ENCODE measurements around the gene MYO1F. TPM values are rescaled to one million over a fixed set of nuclear protein-coding genes. Genes with fewer than 3 reads are reported as not detected.
A peak's percentile ranks its signal among the peaks of the same experiment; 100 is the strongest.

MYO1F gene
- total RNA-seq, 2 donors from 2014 or later: 23.3 to 54.1 TPM

GRCh38 chr19:8487137-8487851, 89.9 kb downstream of the MYO1F start:
- peak overlapping the region; percentile 38 for H3K27ac Mint-ChIP-seq
- peak; percentile 89 for ATAC-seq (replicated peaks in 1 of 2)
- H3K9me3 Mint-ChIP-seq: no peaks in the 10 kb centered on the region
- no peaks in the 10 kb centered on the region for H3K27me3 Mint-ChIP-seq (ENCODE audit: low read depth)
- peak overlapping the region; percentile 36 to 68 for H3K4me3 Mint-ChIP-seq
- peaks cover 26% of the 10 kb centered on the region for H3K4me1 Mint-ChIP-seq (ENCODE audit: low read depth)
- peaks cover 11 to 22% of the 10 kb centered on the region in 2 donors for H3K36me3 Mint-ChIP-seq (ENCODE audit: insufficient read depth in 2 of 2)
- DNase-seq: peak; percentile 66 to 76

GRCh38 chr19:8486661-8487136, 90.5 kb downstream of the MYO1F start:
- DNase-seq (no peak), ATAC-seq (replicated peaks in 1 of 2) (no peak)
- Mint-ChIP-seq H3K36me3 (ENCODE audit: insufficient read depth in 2 of 2) (peaks cover 11 to 24% of the 10 kb centered on the region in 2 donors), H3K4me1 (ENCODE audit: low read depth) (peaks cover 32% of the 10 kb centered on the region), H3K4me3 (peak overlapping the region; percentile 3 to 68), H3K9me3 (no peaks in the 10 kb centered on the region), H3K27me3 (ENCODE audit: low read depth) (no peaks in the 10 kb centered on the region), H3K27ac (peak overlapping the region; percentile 34)

DNA sequence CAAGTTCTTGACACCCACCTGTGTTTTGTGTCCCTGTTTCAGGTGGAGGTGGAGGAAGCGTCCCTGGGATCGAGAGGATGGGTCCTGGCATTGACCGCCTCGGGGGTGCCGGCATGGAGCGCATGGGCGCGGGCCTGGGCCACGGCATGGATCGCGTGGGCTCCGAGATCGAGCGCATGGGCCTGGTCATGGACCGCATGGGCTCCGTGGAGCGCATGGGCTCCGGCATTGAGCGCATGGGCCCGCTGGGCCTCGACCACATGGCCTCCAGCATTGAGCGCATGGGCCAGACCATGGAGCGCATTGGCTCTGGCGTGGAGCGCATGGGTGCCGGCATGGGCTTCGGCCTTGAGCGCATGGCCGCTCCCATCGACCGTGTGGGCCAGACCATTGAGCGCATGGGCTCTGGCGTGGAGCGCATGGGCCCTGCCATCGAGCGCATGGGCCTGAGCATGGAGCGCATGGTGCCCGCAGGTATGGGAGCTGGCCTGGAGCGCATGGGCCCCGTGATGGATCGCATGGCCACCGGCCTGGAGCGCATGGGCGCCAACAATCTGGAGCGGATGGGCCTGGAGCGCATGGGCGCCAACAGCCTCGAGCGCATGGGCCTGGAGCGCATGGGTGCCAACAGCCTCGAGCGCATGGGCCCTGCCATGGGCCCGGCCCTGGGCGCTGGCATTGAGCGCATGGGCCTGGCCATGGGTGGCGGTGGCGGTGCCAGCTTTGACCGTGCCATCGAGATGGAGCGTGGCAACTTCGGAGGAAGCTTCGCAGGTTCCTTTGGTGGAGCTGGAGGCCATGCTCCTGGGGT, 91.5 kb downstream of the MYO1F start:
- Mint-ChIP-seq H3K27ac (peak overlapping the region; percentile 35), H3K4me1 (ENCODE audit: low read depth) (peaks cover 41% of the 10 kb centered on the region), H3K27me3 (ENCODE audit: low read depth) (no peaks in the 10 kb centered on the region), H3K4me3 (peak overlapping the region in 1 of 2 donors; percentile 6), H3K36me3 (ENCODE audit: insufficient read depth in 2 of 2) (peaks cover 11 to 29% of the 10 kb centered on the region in 2 donors), H3K9me3 (no peaks in the 10 kb centered on the region)
- DNase-seq (no peak), ATAC-seq (replicated peaks in 1 of 2) (no peak)

GRCh38 chr19:8484331-8484894, 92.8 kb downstream of the MYO1F start:
- ATAC-seq (replicated peaks in 1 of 2): no peak
- H3K27ac Mint-ChIP-seq: no peak overlapping the region

GRCh38 chr19:8483165-8483564, 94.1 kb downstream of the MYO1F start:
- peaks cover 57% of the 10 kb centered on the region for H3K4me1 Mint-ChIP-seq (ENCODE audit: low read depth)
- no peaks in the 10 kb centered on the region for H3K9me3 Mint-ChIP-seq
- peak overlapping the region; percentile 84 for H3K27ac Mint-ChIP-seq
- peaks cover 10 to 30% of the 10 kb centered on the region in 2 donors for H3K36me3 Mint-ChIP-seq (ENCODE audit: insufficient read depth in 2 of 2)
- ATAC-seq (replicated peaks in 1 of 2) (no peak), DNase-seq (no peak)
- H3K4me3 Mint-ChIP-seq: no peak overlapping the region
- no peaks in the 10 kb centered on the region for H3K27me3 Mint-ChIP-seq (ENCODE audit: low read depth)

More at GRCh38 chr19:8484331-8484894, 92.8 kb downstream of the MYO1F start:
- Mint-ChIP-seq H3K4me3 (no peak overlapping the region), H3K9me3 (no peaks in the 10 kb centered on the region), H3K36me3 (ENCODE audit: insufficient read depth in 2 of 2) (peaks cover 10 to 31% of the 10 kb centered on the region in 2 donors), H3K27me3 (ENCODE audit: low read depth) (no peaks in the 10 kb centered on the region), H3K4me1 (ENCODE audit: low read depth) (peaks cover 48% of the 10 kb centered on the region)
- no peak for DNase-seq

GRCh38 chr19:8482696-8483095, 94.5 kb downstream of the MYO1F start:
- Mint-ChIP-seq H3K4me3 (no peak overlapping the region), H3K4me1 (ENCODE audit: low read depth) (peaks cover 57% of the 10 kb centered on the region), H3K27ac (peak overlapping the region; percentile 84), H3K27me3 (ENCODE audit: low read depth) (no peaks in the 10 kb centered on the region), H3K9me3 (no peaks in the 10 kb centered on the region), H3K36me3 (ENCODE audit: insufficient read depth in 2 of 2) (peaks cover 14 to 30% of the 10 kb centered on the region in 2 donors)
- DNase-seq: no peak
- no peak for ATAC-seq (replicated peaks in 1 of 2)

- Mint-ChIP-seq H3K4me1 (ENCODE audit: low read depth) (peaks cover 56% of the 10 kb centered on the region), H3K4me3 (no peak overlapping the region), H3K36me3 (ENCODE audit: insufficient read depth in 2 of 2) (peaks cover 14 to 30% of the 10 kb centered on the region in 2 donors), H3K27ac (peak overlapping the region; percentile 52), H3K9me3 (no peaks in the 10 kb centered on the region), H3K27me3 (ENCODE audit: low read depth) (no peaks in the 10 kb centered on the region)
- ATAC-seq (replicated peaks in 1 of 2): no peak
- no peak for DNase-seq
Observed at GRCh38 chr19:8481616-8482015, 95.6 kb downstream of the MYO1F start.

GRCh38 chr19:8481201-8481600, 96.0 kb downstream of the MYO1F start:
- peaks cover 12 to 32% of the 10 kb centered on the region in 2 donors for H3K36me3 Mint-ChIP-seq (ENCODE audit: insufficient read depth in 2 of 2)
- no peak for DNase-seq
- peak overlapping the region in 1 of 2 donors; percentile 21 for H3K4me3 Mint-ChIP-seq
- H3K27ac Mint-ChIP-seq: peak overlapping the region; percentile 52
- no peaks in the 10 kb centered on the region for H3K27me3 Mint-ChIP-seq (ENCODE audit: low read depth)
- peak in 1 of 2 donors; percentile 17 for ATAC-seq (replicated peaks in 1 of 2)
- no peaks in the 10 kb centered on the region for H3K9me3 Mint-ChIP-seq
- H3K4me1 Mint-ChIP-seq (ENCODE audit: low read depth): peaks cover 56% of the 10 kb centered on the region

GRCh38 chr19:8478598-8478997, 98.6 kb downstream of the MYO1F start:
- Mint-ChIP-seq H3K27me3 (ENCODE audit: low read depth) (no peaks in the 10 kb centered on the region), H3K4me1 (ENCODE audit: low read depth) (peaks cover 70% of the 10 kb centered on the region), H3K27ac (peak overlapping the region; percentile 51), H3K9me3 (no peaks in the 10 kb centered on the region), H3K36me3 (ENCODE audit: insufficient read depth in 2 of 2) (peaks cover 10 to 30% of the 10 kb centered on the region in 2 donors), H3K4me3 (peak overlapping the region in 1 of 2 donors; percentile 34)
- ATAC-seq (replicated peaks in 1 of 2) (no peak), DNase-seq (no peak)

DNA sequence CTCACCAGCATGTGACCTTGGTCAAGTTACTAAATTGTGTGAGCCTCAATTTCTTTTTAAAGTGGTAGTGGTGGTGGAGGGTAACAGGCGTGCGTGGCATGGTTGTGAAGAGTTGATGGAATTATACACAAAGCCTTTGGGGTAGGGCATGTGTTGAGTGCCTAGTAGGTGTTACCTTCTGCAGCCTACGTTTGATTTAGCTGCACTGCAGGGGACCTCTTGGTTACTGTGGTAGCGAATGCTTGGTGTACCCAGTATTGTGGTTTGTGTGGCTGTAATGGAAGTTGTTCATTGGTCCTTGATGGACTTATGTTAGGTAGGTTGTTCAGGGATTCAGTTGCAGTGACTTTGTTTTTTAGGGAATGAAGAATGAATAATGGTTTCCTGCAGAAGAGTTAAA, 99.4 kb downstream of the MYO1F start:
- Mint-ChIP-seq H3K4me1 (ENCODE audit: low read depth) (peaks cover 76% of the 10 kb centered on the region), H3K9me3 (no peaks in the 10 kb centered on the region), H3K27ac (peak overlapping the region; percentile 51), H3K36me3 (ENCODE audit: insufficient read depth in 2 of 2) (peaks cover 7 to 29% of the 10 kb centered on the region in 2 donors), H3K4me3 (no peak overlapping the region), H3K27me3 (ENCODE audit: low read depth) (no peaks in the 10 kb centered on the region)
- ATAC-seq (replicated peaks in 1 of 2) (peak in 1 of 2 donors; percentile 20), DNase-seq (no peak)

DNA sequence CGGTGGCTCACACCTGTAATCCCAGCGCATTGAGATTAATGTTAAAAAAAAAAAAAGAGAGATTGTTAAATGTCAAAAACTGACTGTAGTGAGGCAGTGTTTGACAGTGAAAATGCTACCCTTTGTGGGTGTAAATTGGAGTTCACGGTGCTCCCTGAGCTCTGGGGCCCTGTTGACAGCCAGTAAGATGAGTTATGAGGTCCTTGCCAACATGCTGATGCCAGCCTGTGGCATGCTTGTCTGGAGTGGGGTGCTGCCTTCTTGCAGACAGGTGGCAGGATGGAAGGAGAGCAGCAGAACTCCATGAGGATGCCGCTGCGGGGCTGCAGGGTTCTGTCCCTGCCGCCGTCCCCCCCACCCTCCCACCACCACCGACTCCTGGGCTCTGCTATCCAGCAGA, 100.7 kb downstream of the MYO1F start:
- no peaks in the 10 kb centered on the region for H3K27me3 Mint-ChIP-seq (ENCODE audit: low read depth)
- no peak for ATAC-seq (replicated peaks in 1 of 2)
- H3K27ac Mint-ChIP-seq: peak overlapping the region; percentile 58
- H3K9me3 Mint-ChIP-seq: no peaks in the 10 kb centered on the region
- peaks cover 5 to 31% of the 10 kb centered on the region in 2 donors for H3K36me3 Mint-ChIP-seq (ENCODE audit: insufficient read depth in 2 of 2)
- H3K4me1 Mint-ChIP-seq (ENCODE audit: low read depth): peaks cover 75% of the 10 kb centered on the region
- no peak overlapping the region for H3K4me3 Mint-ChIP-seq
- DNase-seq: no peak

DNA sequence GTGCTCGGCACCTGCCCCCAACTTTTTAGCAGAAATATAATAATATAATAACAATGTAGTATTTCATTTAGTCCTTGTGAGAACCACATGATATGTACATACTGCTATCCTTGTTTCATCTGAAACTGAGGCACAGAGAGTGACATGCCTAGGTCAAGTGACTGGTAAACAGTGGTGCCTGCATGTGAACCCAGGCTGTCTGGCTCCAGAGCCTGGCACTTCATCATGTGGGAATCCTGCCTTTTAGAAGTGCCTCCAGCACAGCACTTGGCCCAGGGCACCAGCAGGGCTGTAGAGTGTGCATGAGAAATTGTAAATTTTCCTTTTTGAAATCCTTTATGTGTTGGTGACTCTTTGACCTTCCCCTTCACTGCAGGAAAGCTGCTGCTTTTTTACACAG, 102.2 kb downstream of the MYO1F start:
- Mint-ChIP-seq H3K4me1 (ENCODE audit: low read depth) (peaks cover 61% of the 10 kb centered on the region), H3K9me3 (no peaks in the 10 kb centered on the region), H3K4me3 (no peak overlapping the region), H3K27ac (peak overlapping the region; percentile 48), H3K36me3 (ENCODE audit: insufficient read depth in 2 of 2) (peaks cover 5 to 30% of the 10 kb centered on the region in 2 donors), H3K27me3 (ENCODE audit: low read depth) (no peaks in the 10 kb centered on the region)
- DNase-seq (no peak), ATAC-seq (replicated peaks in 1 of 2) (no peak)
